ENCODE data around the gene HELB. TPM values are rescaled to one million over a fixed set of nuclear protein-coding genes. Genes with fewer than 3 reads are reported as not detected.

The HELB gene
- total and polyA plus RNA-seq, 2 of the 4 experiments (the other 2 are of a cell fraction): 0.72 to 2.9 TPM

DNA sequence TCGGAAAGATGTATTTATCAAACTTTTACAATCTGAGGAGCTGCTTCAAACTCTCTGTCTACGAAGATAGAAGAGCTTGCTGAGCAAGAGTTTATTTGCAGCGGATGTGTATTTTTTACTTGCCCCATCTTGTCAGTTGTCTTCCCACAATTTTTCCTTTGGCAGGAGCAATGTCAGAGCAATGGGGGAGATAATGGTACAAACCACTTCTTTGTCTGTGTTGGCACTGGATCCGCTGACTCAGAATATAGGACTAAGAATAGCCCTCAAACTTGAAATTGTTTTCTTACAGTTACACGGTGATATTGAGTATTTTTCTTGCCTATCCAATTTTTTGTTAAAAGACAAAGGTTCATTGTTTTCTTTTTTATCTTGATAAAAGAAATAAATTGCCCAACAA, 27.6 kb downstream of the HELB start:
- Histone ChIP-seq H4K20me1 (ENCODE audit: insufficient read depth, low read length) (no peaks in the 10 kb centered on the region), H3K18ac (ENCODE audit: low read depth, low read length) (no peak overlapping the region), H3K79me1 (ENCODE audit: low read depth in 1 of 2, low read length in 2 of 2) (no peaks in the 10 kb centered on the region), H4K91ac (ENCODE audit: insufficient read depth, low read depth, low read length) (no peak overlapping the region), H3K4me2 (ENCODE audit: low read depth, low read length) (no peak overlapping the region), H3K36me3 (ENCODE audit: control insufficient read depth, insufficient read depth, low read length) (peaks cover 5% of the 10 kb centered on the region; the same call in 1 of the 2 replicates), H3K56ac (ENCODE audit: extremely low read depth, insufficient read depth, low read length) (no peak overlapping the region), H3K27me3 (ENCODE audit: control insufficient read depth, insufficient read depth, low read length) (no peaks in the 10 kb centered on the region), H4K5ac (ENCODE audit: low read depth, low read length) (no peak overlapping the region), H3K27ac (ENCODE audit: insufficient read depth, low read length) (no peak overlapping the region), H3K9ac (ENCODE audit: low read depth, low read length) (no peak overlapping the region), H2AFZ (replicated peaks; ENCODE audit: low read length, poor library complexity) (no peak overlapping the region), H2BK15ac (ENCODE audit: low read depth, low read length) (no peak overlapping the region), H2BK5ac (ENCODE audit: low read depth, low read length, poor library complexity, severe bottlenecking) (no peak overlapping the region), H3K4ac (ENCODE audit: low read depth, low read length) (no peak overlapping the region), H3K14ac (replicated peaks; ENCODE audit: low read depth, low read length) (no peak overlapping the region), H3K4me3 (ENCODE audit: insufficient read depth, low read depth, low read length) (no peak overlapping the region), H3K9me3 (ENCODE audit: control insufficient read depth, insufficient read depth, low read length) (no peaks in the 10 kb centered on the region), H3K23ac (ENCODE audit: low read depth, low read length) (no peak overlapping the region), H2AK9ac (replicated peaks; ENCODE audit: low read depth, low read length, poor library complexity) (no peak overlapping the region), H4K8ac (ENCODE audit: low read depth in 2 of 2, low read length in 2 of 2) (no peak overlapping the region), H2BK20ac (ENCODE audit: low read depth, low read length) (no peak overlapping the region), H3K9me1 (ENCODE audit: insufficient read depth, low read length) (no peaks in the 10 kb centered on the region), H2BK120ac (ENCODE audit: low read depth, low read length) (no peak overlapping the region), H3K4me1 (ENCODE audit: control insufficient read depth, insufficient read depth, low read length) (no peaks in the 10 kb centered on the region), H2AK5ac (ENCODE audit: low read depth, low read length) (no peak overlapping the region)
- CTCF ChIA-PET: interaction anchor here (0.6 kb wide), 1 partner anchor 8 kb away, joined by 3 read pairs; no protein-coding TSS in a partner anchor
- dilution Hi-C loops (cut with HindIII; ENCODE audit: low sequenced_read_pairs, unreplicated experiment) (no loop called here), in situ Hi-C loops (cut with MboI; ENCODE audit: low sequenced_read_pairs) (no loop called here), intact Hi-C loops (cut with micrococcal nuclease) (no loop called here)
- DNase-seq (peak; percentile 28), ATAC-seq (ENCODE audit: low read depth) (no peak)
- no peak for TF ChIP-seq NFE2L2 (IDR thresholded peaks at IDR 0.05; ENCODE audit: low read depth, low read length)
- no peak for TF ChIP-seq MAZ (IDR thresholded peaks at IDR 0.05; ENCODE audit: borderline replicate concordance, low read depth, low read length)
- TF ChIP-seq POLR2A (IDR thresholded peaks at IDR 0.05; ENCODE audit: low read depth, low read length): no peak
- no peak for TF ChIP-seq SMC3 (IDR thresholded peaks at IDR 0.05; ENCODE audit: low read depth, low read length)
- no peak for TF ChIP-seq MXI1 (IDR thresholded peaks at IDR 0.05; ENCODE audit: borderline replicate concordance, low read depth, low read length)
- TF ChIP-seq RFX5 (IDR thresholded peaks at IDR 0.05; ENCODE audit: low read depth, low read length): no peak
- TF ChIP-seq FOS (IDR thresholded peaks at IDR 0.05; ENCODE audit: low read depth, low read length): no peak
- TF ChIP-seq RAD21 (IDR thresholded peaks at IDR 0.05; ENCODE audit: low read length): no peak
- no peak for TF ChIP-seq CHD1 (IDR thresholded peaks at IDR 0.05; ENCODE audit: low read depth, low read length)
- TF ChIP-seq CEBPB (IDR thresholded peaks at IDR 0.05; ENCODE audit: low read depth, low read length): no peak
- TF ChIP-seq ELK1 (IDR thresholded peaks at IDR 0.05; ENCODE audit: borderline replicate concordance, low read depth, low read length): no peak
- TF ChIP-seq MAFK (IDR thresholded peaks at IDR 0.05; ENCODE audit: low read depth, low read length): no peak
- no peak for TF ChIP-seq USF2 (IDR thresholded peaks at IDR 0.05; ENCODE audit: low read depth, low read length)
- TF ChIP-seq RCOR1 (IDR thresholded peaks at IDR 0.05; ENCODE audit: insufficient replicate concordance, low read length): no peak
- TF ChIP-seq, protein P1, sequence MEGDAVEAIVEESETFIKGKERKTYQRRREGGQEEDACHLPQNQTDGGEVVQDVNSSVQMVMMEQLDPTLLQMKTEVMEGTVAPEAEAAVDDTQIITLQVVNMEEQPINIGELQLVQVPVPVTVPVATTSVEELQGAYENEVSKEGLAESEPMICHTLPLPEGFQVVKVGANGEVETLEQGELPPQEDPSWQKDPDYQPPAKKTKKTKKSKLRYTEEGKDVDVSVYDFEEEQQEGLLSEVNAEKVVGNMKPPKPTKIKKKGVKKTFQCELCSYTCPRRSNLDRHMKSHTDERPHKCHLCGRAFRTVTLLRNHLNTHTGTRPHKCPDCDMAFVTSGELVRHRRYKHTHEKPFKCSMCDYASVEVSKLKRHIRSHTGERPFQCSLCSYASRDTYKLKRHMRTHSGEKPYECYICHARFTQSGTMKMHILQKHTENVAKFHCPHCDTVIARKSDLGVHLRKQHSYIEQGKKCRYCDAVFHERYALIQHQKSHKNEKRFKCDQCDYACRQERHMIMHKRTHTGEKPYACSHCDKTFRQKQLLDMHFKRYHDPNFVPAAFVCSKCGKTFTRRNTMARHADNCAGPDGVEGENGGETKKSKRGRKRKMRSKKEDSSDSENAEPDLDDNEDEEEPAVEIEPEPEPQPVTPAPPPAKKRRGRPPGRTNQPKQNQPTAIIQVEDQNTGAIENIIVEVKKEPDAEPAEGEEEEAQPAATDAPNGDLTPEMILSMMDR (conservative IDR thresholded peaks at IDR 0.05; ENCODE audit: low read depth, low read length): no peak
- POLR2A ChIA-PET (ENCODE audit: unreplicated experiment): no interaction called here
- no TSS peak for BruUV-seq (replicated peaks)
- no CpG with 5 or more reads among the region's 5 CpGs for WGBS, 2 experiments (ENCODE audit: extremely low coverage in 2 of 2, insufficient read length in 1 of 2)
